Left ventricle myocardium inferior (tissue), 1 donor: Measurements from ENCODE around the gene ANAPC10. TPM values are rescaled to one million over a fixed set of nuclear protein-coding genes. Genes with fewer than 3 reads are reported as not detected.

Experiments used
- DNase-seq: peaks from one replicate; pipeline ENCODE4 v3.0.0-alpha.2; 2020
- H3K27ac ChIP-seq: fragments of 200-600 bp; replicated peaks from 2 replicates; pipeline ENCODE4 v1.8.0; 2021
- H3K27me3 ChIP-seq: fragments of 200-600 bp; 2 replicates; pipeline ENCODE4 v1.8.0; 2021; ENCODE audit warnings: low read depth
- H3K36me3 ChIP-seq: fragments of 200-600 bp; 2 replicates; pipeline ENCODE4 v1.8.0; 2021
- H3K4me1 ChIP-seq: fragments of 200-600 bp; 2 replicates; pipeline ENCODE4 v1.8.0; 2021
- H3K4me3 ChIP-seq: fragments of 200-600 bp; 2 replicates; pipeline ENCODE4 v1.8.0; 2021; ENCODE audit warnings: mild to moderate bottlenecking, moderate library complexity
- H3K9me3 ChIP-seq: fragments of 200-600 bp; replicated peaks from 2 replicates; pipeline ENCODE4 v1.8.0; 2021
- intact Hi-C: fragments of 100-400 bp; cut with micrococcal nuclease; formaldehyde crosslinking; loops from one replicate; pipeline ENCODE4 v1.11.0; 2022
- total RNA-seq: library from RNA; stranded (reverse); fragmentation: NEBNext Ultra II Directional; extraction: Animal tissue kit (Norgen Biotek cat#: 25700); gene quantifications from one replicate; pipeline ENCODE4 v1.2.1, GENCODE V29; 2021
- TF ChIP-seq, protein P1 (sequence below): fragments of 200-600 bp; IDR thresholded peaks from 2 replicates; pipeline ENCODE4 v1.8.0; 2021; ENCODE audit warnings: antibody characterized with exemption, mild to moderate bottlenecking, borderline replicate concordance
- donor health status: DM: no; HTN: yes; CAD: no; lungs with severe emphysema.

ANAPC10 gene
- total RNA-seq, 1 donor from 2014 or later = 15.4 TPM

GRCh38 chr4:144968606-144969005, 129.4 kb downstream of the ANAPC10 start:
- TF ChIP-seq, protein P1, sequence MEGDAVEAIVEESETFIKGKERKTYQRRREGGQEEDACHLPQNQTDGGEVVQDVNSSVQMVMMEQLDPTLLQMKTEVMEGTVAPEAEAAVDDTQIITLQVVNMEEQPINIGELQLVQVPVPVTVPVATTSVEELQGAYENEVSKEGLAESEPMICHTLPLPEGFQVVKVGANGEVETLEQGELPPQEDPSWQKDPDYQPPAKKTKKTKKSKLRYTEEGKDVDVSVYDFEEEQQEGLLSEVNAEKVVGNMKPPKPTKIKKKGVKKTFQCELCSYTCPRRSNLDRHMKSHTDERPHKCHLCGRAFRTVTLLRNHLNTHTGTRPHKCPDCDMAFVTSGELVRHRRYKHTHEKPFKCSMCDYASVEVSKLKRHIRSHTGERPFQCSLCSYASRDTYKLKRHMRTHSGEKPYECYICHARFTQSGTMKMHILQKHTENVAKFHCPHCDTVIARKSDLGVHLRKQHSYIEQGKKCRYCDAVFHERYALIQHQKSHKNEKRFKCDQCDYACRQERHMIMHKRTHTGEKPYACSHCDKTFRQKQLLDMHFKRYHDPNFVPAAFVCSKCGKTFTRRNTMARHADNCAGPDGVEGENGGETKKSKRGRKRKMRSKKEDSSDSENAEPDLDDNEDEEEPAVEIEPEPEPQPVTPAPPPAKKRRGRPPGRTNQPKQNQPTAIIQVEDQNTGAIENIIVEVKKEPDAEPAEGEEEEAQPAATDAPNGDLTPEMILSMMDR = no peak
- no peak for DNase-seq
- H3K27ac ChIP-seq = no peak overlapping the region
- no peaks in the 10 kb centered on the region for H3K4me1 ChIP-seq
- intact Hi-C loops = no loop called here
- no peaks in the 10 kb centered on the region for H3K36me3 ChIP-seq
- H3K4me3 ChIP-seq = no peak overlapping the region
- H3K27me3 ChIP-seq = no peaks in the 10 kb centered on the region
- no peaks in the 10 kb centered on the region for H3K9me3 ChIP-seq

DNA sequence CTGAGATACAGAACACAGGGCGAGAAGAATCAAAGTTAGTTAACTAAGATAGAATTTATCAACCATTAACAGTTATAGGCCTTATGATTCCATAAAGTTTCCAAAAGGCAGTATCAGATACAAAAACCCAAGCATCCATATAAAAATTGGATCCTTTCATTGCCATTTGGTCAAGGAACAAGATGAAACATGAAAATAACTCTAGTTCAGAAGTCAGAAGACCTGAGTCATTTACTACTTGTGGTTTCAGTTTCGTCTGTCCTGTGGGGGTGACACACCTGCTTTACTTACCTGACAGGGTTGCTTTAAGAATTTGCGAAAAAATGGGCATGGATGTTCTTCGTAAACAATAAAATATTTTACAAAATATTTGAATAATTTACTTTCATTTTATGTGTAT, 130.8 kb downstream of the ANAPC10 start:
- intact Hi-C loops = no loop called here
- TF ChIP-seq, protein P1 = no peak

DNA sequence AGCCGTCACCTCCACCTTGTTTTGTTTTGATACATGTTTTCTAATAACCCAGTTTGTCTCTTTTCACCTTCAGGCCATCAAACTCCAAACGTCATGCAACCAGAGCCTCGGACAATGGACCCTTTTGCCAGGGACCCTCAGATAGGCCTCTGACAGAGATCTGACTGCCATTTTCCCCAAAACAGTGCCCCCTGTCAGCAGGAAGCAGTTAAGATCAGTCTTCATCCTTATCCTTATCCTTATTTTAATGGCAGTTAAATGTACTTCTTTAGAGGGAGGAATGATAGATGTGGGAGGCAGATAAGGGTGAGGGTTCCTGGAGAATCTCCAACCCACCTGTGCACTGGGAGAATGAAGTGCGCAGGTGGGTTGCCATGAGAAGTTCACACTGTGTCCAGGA, 135.7 kb downstream of the ANAPC10 start:
- no peak overlapping the region for H3K27ac ChIP-seq

More for the DNA sequence above, 130.8 kb downstream of the ANAPC10 start:
- Histone ChIP-seq H3K36me3 (no peaks in the 10 kb centered on the region), H3K9me3 (no peaks in the 10 kb centered on the region), H3K27me3 (no peaks in the 10 kb centered on the region), H3K27ac (no peak overlapping the region), H3K4me1 (no peaks in the 10 kb centered on the region), H3K4me3 (no peak overlapping the region)
- no peak for DNase-seq

GRCh38 chr4:144955104-144955503, 142.9 kb downstream of the ANAPC10 start:
- Histone ChIP-seq H3K4me3 (no peak overlapping the region), H3K27me3 (no peaks in the 10 kb centered on the region), H3K36me3 (no peaks in the 10 kb centered on the region), H3K27ac (no peak overlapping the region), H3K4me1 (no peaks in the 10 kb centered on the region), H3K9me3 (peaks cover 79% of the 10 kb centered on the region)
- DNase-seq = no peak
- intact Hi-C loops = no loop called here
- TF ChIP-seq, protein P1 = no peak

More for the DNA sequence above, 135.7 kb downstream of the ANAPC10 start:
- Histone ChIP-seq H3K27me3 (no peaks in the 10 kb centered on the region), H3K4me1 (no peaks in the 10 kb centered on the region), H3K4me3 (no peak overlapping the region), H3K9me3 (peaks cover 25% of the 10 kb centered on the region), H3K36me3 (no peaks in the 10 kb centered on the region)
- DNase-seq = no peak
- TF ChIP-seq, protein P1 = no peak
- intact Hi-C loops = no loop called here

GRCh38 chr4:144954230-144954629, 143.8 kb downstream of the ANAPC10 start:
- H3K9me3 ChIP-seq = peaks cover 70% of the 10 kb centered on the region
- H3K4me1 ChIP-seq = no peaks in the 10 kb centered on the region
- TF ChIP-seq, protein P1 = no peak
- no peak overlapping the region for H3K27ac ChIP-seq
- no peaks in the 10 kb centered on the region for H3K27me3 ChIP-seq
- intact Hi-C loops = no loop called here
- H3K36me3 ChIP-seq = no peaks in the 10 kb centered on the region
- DNase-seq = no peak
- H3K4me3 ChIP-seq = no peak overlapping the region

DNA sequence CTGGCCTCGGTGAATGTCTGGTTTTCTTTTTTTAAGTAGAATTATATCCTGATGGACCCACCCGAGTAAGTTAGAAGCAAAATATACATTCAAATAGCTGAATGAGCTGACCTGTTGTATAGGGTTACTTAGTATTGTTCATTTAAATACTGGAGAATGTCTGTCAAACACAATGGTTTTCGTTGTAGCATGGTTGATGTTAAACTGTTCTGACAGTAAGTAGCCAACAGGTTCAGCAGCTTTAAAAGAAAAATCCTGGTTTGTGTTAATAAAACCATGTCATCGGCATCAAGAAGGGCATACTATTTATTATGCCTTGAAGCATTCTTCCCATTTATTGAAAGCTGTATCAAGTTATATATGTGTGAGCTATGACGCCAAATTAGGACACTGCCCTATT, 149.6 kb downstream of the ANAPC10 start:
- no peak for DNase-seq
- TF ChIP-seq, protein P1 = no peak
- Histone ChIP-seq H3K27ac (no peak overlapping the region), H3K36me3 (no peaks in the 10 kb centered on the region), H3K4me1 (no peaks in the 10 kb centered on the region), H3K27me3 (no peaks in the 10 kb centered on the region), H3K9me3 (peaks cover 15% of the 10 kb centered on the region), H3K4me3 (no peak overlapping the region)
- intact Hi-C loops = no loop called here
